Activated CD8-positive, alpha-beta T cell treated with anti-CD3 and anti-CD28 coated beads for 36 hours (primary cell): Measurements from ENCODE around the gene NAGA. TPM values are rescaled to one million over a fixed set of nuclear protein-coding genes. Genes with fewer than 3 reads are reported as not detected.
A peak's percentile ranks its signal among the peaks of the same experiment; 100 is the strongest.

ENCODE experiments used
- ATAC-seq: fragments of 200-7000 bp; cut with Tn5 transposase; one replicate; pipeline ENCODE4 v1.10.0; 2021; ENCODE audit warnings: mild to moderate bottlenecking, moderate library complexity
- CTCF ChIA-PET: fragments of 350-600 bp; sonication (Branson Sonifier 250); formaldehyde crosslinking; loops from one replicate; lab custom pipeline; 2021; ENCODE audit warnings: antibody characterized with exemption; lab: Charles Lee
- POLR2A ChIA-PET: fragments of 350-600 bp; sonication (Branson Sonifier 250); formaldehyde crosslinking; loops from one replicate; lab custom pipeline; 2021; ENCODE audit warnings: antibody characterized with exemption; lab: Charles Lee
- DNase-seq: peaks from one replicate; pipeline ENCODE4 v3.0.0-alpha.2; 2020
- H3K27ac Mint-ChIP-seq: one replicate; pipeline ENCODE4 v1.8.0; 2021; ENCODE audit warnings: mild to moderate bottlenecking, mixed read lengths
- H3K27me3 Mint-ChIP-seq: one replicate; pipeline ENCODE4 v1.8.0; 2021; ENCODE audit warnings: mixed read lengths
- H3K36me3 Mint-ChIP-seq: one replicate; pipeline ENCODE4 v1.8.0; 2021; ENCODE audit warnings: low read depth, mixed read lengths
- H3K4me1 Mint-ChIP-seq: one replicate; pipeline ENCODE4 v1.8.0; 2021; ENCODE audit warnings: low read depth, mixed read lengths
- H3K4me3 Mint-ChIP-seq: one replicate; pipeline ENCODE4 v1.8.0; 2021; ENCODE audit warnings: mild to moderate bottlenecking, moderate library complexity, mixed read lengths
- H3K9me3 Mint-ChIP-seq: one replicate; pipeline ENCODE4 v1.8.0; 2021; ENCODE audit warnings: mixed read lengths
- intact Hi-C: fragments of 100-400 bp; cut with micrococcal nuclease; formaldehyde crosslinking; loops from one replicate; pipeline ENCODE4 v1.10.0; 2022
- total RNA-seq, 2 experiments: library from RNA; stranded (reverse); gene quantifications; one replicate each; pipeline ENCODE4 v1.2.3, GENCODE V29; 2021
- TF ChIP-seq, protein P1 (sequence below): fragments of 200-600 bp; IDR thresholded peaks from one replicate; pipeline ENCODE4 v1.8.0; 2022; ENCODE audit warnings: antibody characterized with exemption, mild to moderate bottlenecking

Gene NAGA
- total RNA-seq, 2 experiments from 2014 or later, result 9.3 to 9.4 TPM

- CTCF ChIA-PET, result no interaction called here
- Mint-ChIP-seq H3K27me3 (no peaks in the 10 kb centered on the region), H3K4me1 (peaks cover 25% of the 10 kb centered on the region), H3K36me3 (no peaks in the 10 kb centered on the region), H3K4me3 (no peak overlapping the region), H3K27ac (no peak overlapping the region), H3K9me3 (no peaks in the 10 kb centered on the region)
- no peak for DNase-seq
- ATAC-seq, result no peak
- TF ChIP-seq, protein P1, sequence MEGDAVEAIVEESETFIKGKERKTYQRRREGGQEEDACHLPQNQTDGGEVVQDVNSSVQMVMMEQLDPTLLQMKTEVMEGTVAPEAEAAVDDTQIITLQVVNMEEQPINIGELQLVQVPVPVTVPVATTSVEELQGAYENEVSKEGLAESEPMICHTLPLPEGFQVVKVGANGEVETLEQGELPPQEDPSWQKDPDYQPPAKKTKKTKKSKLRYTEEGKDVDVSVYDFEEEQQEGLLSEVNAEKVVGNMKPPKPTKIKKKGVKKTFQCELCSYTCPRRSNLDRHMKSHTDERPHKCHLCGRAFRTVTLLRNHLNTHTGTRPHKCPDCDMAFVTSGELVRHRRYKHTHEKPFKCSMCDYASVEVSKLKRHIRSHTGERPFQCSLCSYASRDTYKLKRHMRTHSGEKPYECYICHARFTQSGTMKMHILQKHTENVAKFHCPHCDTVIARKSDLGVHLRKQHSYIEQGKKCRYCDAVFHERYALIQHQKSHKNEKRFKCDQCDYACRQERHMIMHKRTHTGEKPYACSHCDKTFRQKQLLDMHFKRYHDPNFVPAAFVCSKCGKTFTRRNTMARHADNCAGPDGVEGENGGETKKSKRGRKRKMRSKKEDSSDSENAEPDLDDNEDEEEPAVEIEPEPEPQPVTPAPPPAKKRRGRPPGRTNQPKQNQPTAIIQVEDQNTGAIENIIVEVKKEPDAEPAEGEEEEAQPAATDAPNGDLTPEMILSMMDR, result no peak
- POLR2A ChIA-PET, result no interaction called here
- intact Hi-C loops, result no loop called here
These were observed 43.9 kb downstream of the NAGA start for GRCh38 chr22:42026705-42027104.

DNA sequence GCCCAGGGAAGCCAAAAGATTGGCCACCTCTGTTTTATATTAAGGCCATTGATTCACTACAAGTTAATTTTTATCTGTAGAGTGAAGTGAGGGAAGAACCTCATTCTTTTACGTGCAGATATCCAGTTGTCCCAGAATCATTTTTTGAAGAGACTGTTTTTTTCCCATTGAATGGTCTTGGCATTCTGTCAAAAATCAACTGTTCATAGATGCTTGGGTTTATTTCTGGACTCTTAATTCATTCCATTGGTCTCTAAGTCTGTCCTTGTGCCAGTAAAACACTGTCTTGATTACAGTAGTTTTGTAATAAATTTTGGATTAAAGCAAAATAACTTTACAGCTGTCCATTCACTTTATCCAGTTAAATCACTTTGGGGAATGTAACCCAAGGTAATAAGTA is 45.2 kb downstream of the NAGA start:
- H3K9me3 Mint-ChIP-seq, result no peaks in the 10 kb centered on the region
- H3K27ac Mint-ChIP-seq, result no peak overlapping the region
- TF ChIP-seq, protein P1, result no peak
- peaks cover 12% of the 10 kb centered on the region for H3K4me1 Mint-ChIP-seq
- H3K36me3 Mint-ChIP-seq, result no peaks in the 10 kb centered on the region
- intact Hi-C loops, result no loop called here
- POLR2A ChIA-PET, result no interaction called here
- H3K4me3 Mint-ChIP-seq, result no peak overlapping the region
- CTCF ChIA-PET, result no interaction called here
- no peaks in the 10 kb centered on the region for H3K27me3 Mint-ChIP-seq
- ATAC-seq, result no peak
- DNase-seq, result no peak

DNA sequence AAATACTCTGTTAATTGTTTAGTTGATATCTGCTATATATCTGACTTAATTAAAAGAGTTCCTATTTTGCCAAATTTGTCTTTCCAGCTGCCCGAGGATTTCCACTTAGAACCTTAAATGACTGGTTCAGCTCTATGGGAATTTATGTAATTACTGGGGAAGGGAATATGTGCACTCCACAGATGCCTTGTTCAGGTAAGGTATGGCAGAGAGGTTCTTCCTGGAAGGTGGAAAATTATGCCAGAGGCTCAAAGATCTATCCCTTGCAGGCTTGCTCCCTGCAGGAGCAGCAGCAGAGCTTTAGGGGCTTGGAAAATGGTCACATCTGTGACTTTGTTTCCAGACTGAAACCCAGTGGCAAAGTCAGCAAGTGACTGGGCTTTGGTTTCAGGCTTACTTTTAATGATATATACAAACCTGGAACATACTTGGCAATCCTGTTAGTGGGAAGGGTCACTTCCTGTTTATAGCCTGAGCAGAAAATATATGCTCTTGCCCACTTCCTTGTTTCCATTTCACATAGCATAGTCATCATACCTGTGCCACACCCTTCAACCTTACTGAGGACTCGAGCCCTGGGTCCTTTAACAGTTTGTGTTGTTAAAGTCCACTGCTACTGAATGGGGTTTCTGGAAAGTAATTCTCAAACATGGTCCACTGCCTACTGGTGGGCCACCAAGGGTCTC is 48.3 kb downstream of the NAGA start:
- Mint-ChIP-seq H3K27ac (peak overlapping the region; percentile 63), H3K9me3 (no peaks in the 10 kb centered on the region), H3K4me1 (peaks cover 9% of the 10 kb centered on the region), H3K27me3 (peaks cover under 1% of the 10 kb centered on the region), H3K4me3 (no peak overlapping the region), H3K36me3 (no peaks in the 10 kb centered on the region)
- ATAC-seq (peak; percentile 83), DNase-seq (no peak)
- ChIA-PET CTCF (interaction anchor here (0.6 kb wide), 1 partner anchor 39 kb away, joined by 3 read pairs; no protein-coding TSS in a partner anchor), POLR2A (no interaction called here)
- intact Hi-C loops, result no loop called here
- TF ChIP-seq, protein P1, result no peak

GRCh38 chr22:42021571-42021970 is 49.0 kb downstream of the NAGA start:
- POLR2A ChIA-PET, result no interaction called here
- intact Hi-C loops, result no loop called here
- ATAC-seq (no peak), DNase-seq (no peak)
- Mint-ChIP-seq H3K9me3 (no peaks in the 10 kb centered on the region), H3K36me3 (no peaks in the 10 kb centered on the region), H3K27me3 (peaks cover 7% of the 10 kb centered on the region), H3K4me1 (peaks cover 9% of the 10 kb centered on the region), H3K27ac (no peak overlapping the region), H3K4me3 (no peak overlapping the region)
- TF ChIP-seq, protein P1, result no peak
- CTCF ChIA-PET, result interaction anchor here (0.6 kb wide), 1 partner anchor 38 kb away, joined by 3 read pairs; no protein-coding TSS in a partner anchor

DNA sequence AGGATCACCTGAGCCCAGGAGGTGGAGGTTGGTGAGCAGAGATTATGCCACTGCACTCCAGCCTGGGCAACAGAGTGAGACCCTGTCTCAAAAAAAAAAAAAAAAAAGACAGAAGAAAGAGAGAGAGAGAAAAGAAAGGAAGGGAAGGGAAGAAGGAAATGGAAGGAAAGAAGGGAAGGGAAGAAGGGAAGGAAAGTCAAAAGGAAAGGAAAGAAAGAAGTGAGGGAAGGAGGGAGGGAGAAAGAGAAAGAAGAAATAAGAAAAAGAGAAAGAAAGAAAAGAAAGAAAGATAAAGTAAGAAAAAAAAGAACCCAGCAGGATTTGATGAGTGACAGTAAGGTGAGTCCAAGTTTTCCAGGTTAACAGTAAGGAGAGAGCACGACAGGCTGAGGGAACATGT is 52.4 kb downstream of the NAGA start:
- Mint-ChIP-seq H3K27me3 (peaks cover 8% of the 10 kb centered on the region), H3K4me3 (no peak overlapping the region), H3K27ac (no peak overlapping the region), H3K9me3 (no peaks in the 10 kb centered on the region), H3K4me1 (peaks cover 9% of the 10 kb centered on the region), H3K36me3 (no peaks in the 10 kb centered on the region)
- DNase-seq (no peak), ATAC-seq (no peak)
- ChIA-PET CTCF (no interaction called here), POLR2A (no interaction called here)
- intact Hi-C loops, result no loop called here
- TF ChIP-seq, protein P1, result no peak
